Putamen (tissue), 1 donor: ENCODE measurements around the gene CHAD.
"Not testable (repeated sequence)": the region's sequence is repeated elsewhere in the genome, so short reads cannot be mapped to it uniquely, and the experiment has no call there.

Experiments used
- DNase-seq: peaks from one replicate; pipeline ENCODE4 v3.0.0-alpha.2; 2016; ENCODE audit warnings: low spot score

Gene CHAD

DNA sequence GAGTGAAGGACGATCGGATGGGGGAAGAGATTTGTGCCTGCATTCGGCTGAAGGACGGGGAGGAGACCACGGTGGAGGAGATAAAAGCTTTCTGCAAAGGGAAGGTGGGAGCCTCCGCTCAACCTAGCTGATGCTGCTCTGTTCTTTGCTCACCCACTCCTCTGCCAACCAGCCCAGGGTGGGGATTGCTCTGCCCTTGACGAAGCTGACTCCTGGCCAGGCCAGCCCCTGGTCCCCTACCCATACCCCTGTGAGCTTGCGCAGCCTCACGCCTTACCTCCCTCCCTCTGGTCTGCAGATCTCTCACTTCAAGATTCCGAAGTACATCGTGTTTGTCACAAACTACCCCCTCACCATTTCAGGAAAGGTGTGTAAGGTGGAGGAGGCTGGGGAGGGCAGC, 5.2 kb upstream of the CHAD start:
- no peak for DNase-seq

DNA sequence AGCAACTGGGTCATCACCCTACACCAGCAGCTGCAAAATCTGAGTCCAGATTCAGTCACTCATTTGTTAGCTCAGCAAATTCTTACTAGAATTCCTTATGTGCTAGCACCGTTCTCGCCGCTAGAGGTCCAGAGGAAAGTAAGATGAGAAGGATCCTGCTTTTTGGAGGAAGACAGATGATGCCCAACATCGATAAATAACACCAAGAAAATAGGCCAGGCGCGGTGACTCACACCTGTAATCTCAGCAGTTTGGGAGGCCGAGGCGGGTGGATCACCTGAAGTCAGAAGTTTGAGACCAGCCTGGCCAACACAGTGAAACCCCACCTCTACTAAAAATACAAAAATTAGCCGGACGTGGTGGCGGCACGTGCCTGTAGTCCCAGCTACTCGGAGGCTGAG, 4.1 kb upstream of the CHAD start:
- not testable (repeated sequence) for DNase-seq

DNA sequence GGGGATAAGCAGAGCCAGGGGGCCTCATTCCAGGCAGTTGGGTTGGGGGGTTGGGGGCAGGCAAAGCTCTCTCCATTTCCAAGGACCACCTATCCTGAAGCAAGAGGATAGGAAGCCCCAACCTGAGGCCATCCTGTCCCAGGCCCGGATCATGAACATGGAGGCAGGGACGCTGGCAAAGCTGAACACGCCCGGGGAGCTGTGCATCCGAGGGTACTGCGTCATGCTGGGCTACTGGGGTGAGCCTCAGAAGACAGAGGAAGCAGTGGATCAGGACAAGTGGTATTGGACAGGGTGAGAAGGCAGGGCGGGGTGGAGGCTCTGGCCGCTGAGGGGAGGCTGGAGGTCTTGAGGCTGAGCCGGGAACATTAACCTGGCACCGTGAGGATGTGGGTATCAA, 3.6 kb upstream of the CHAD start:
- no peak for DNase-seq

DNA sequence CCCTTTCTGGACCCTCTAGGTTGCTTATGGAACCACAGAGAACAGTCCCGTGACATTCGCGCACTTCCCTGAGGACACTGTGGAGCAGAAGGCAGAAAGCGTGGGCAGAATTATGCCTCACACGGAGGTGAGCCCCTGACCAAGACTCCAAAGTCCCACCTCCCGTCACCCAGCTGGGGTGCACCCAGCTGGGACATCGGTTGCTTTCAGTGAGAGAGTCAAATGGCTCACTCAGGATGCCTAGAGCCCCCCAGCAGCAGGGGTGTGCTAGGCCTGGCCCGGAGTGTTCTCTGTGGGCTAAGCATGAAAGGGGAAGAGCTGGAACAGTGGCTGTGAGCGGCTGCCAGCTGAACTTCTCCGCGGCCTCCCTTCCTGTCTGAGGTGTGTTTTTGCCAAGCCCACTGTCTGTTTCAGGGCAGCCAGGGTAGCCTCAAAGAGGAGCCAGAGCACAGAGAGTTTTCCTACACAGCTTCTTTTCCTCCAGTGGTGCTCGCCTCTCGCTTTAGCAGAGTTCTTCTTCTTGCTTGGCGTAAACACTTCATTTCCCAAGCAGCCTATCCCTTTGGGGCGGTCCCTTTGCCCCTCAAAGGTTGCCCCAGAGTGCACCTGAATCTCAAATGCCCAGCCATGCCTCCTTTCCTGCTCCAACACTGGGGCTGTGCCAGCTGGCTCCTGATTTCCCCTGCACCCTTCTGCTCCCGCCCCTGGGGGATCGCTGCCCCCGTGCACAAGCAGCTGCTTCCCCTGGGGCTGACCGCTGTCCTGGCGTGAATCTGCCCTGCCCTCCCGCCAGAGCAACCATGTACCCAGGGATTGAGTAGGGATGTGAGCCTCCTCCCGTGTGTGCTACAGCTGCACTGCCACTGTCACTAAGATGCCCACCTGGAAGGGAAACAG, 2.6 kb upstream of the CHAD start:
- no peak for DNase-seq

DNA sequence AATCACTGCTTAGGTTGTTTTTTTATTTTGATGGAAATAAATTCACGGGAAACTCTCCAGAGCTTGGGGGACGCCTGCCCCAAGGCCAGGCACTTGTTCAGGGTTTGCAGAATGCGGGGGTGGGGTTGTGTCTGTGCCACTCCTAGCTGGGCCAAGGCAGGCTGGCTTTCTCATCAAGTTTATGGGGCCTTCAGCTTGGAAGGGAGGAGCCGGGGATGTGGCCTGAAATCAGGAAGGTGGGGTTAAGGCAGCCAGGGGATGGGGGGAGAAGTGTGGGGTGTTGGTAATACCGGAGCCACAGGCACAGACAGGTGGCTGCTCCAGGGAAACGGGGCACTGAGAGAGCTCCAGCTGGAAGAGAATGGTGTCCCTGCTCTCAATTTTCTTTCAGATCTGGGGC, 1.7 kb upstream of the CHAD start:
- no peak for DNase-seq

DNA sequence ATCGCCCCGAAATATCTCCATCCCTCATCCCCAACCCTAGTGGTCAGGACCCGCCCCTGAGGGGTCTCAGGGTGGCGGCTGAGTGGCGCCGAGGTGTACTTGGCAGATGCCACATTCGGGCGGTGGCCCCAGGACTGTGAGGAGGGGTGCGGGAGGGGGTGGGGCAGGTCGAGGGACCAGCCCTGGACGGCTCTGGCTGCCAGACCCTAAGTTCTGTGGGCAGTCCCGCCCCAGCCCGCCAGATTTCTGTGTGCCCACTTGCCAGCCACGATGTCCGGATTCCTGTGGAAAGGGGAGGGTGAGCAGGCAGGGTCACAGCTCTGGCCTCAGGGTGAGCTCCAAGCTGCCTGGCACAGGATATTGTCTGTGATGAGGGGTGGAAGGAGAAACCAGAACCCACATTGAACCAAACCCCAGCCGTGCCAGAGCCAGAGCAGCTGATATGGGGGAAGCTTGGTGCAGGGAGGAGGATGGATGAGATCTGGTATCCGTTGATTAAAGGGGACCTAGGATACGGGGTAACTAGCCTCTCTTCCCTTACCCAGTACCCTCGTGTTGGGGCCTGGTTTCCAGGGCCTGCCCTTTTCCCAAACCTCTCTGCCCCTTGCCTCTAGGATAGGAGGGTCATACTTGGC, 1.1 kb upstream of the CHAD start:
- DNase-seq, result no peak

DNA sequence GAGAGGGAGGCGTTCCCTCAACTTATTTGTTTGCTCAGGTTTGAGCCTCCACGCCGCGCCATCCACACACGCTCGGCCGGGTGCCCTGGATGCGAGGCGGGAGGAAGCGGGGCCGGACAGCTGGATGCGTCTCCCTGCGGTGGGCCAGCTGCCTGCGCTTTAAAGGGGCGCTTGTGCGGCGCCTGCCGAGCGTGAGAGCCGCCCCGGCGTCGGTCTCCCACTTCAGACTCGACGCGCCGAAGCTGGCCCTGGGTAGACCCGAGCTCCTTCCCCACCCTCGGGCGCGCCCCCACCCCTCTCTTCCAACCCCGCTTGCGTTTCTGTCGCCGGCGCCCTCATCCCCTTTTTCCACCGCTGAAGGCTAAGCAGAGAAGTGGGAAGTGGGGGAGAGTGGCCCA, 527 bp upstream of the CHAD start:
- DNase-seq, result no peak

DNA sequence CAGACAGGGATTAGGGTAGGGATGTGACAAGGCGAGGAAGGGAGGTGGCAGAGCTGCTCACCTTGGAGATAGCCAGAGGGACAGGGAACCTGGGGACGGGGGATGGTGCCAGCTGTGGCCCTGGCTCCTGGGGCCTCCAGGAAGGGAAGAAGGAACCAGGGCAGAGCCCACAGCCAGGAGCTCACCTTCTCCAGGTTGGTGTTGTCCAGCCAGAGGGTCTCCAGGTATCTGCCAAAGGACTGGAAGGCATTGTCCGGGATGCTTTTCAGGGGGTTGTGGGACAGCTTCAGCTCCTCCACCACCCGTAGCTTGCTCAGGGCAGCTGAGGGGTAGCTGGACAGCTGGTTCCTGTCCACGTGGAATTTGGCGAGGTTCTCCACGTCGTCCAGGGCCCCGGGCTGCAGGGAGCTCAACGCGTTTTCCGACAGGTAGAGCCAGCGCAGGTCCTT, 801 bp downstream of the CHAD start:
- no peak for DNase-seq

DNA sequence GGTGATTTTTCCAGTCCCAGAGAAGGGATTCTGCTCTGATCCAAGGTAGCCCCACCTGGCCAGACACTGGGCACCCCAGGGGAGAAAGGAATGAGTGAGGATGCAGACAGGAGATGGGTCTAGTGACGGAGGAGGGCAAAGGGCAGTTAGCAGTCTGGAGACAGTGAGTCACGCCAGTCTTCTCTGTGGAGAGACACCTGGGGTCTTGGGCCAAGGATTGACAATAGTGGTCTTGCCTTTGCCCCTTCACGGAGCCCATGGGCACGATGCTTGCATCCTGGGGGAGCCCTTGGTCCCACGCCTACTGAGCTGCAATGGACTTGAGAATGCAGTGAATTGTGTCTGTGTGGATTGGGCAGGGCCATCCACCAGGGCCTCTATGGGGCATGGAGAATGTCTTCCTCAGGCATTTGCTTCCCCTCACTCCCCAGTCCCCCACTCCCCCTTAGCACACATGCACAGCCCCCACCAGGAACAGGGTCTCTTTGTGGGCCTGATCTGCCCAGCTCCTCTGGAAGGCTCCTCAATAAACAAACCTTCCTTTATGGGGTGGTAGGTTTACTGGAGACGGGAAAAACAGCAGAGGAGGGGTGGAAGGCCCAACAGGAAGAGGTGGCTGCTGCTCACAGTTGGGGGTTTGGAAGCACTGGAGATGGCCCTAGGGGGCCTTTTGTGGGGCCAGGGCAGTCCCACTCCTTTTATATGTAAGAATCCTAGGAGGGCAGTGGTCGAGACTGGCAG, 1.4 kb downstream of the CHAD start:
- DNase-seq, result no peak

DNA sequence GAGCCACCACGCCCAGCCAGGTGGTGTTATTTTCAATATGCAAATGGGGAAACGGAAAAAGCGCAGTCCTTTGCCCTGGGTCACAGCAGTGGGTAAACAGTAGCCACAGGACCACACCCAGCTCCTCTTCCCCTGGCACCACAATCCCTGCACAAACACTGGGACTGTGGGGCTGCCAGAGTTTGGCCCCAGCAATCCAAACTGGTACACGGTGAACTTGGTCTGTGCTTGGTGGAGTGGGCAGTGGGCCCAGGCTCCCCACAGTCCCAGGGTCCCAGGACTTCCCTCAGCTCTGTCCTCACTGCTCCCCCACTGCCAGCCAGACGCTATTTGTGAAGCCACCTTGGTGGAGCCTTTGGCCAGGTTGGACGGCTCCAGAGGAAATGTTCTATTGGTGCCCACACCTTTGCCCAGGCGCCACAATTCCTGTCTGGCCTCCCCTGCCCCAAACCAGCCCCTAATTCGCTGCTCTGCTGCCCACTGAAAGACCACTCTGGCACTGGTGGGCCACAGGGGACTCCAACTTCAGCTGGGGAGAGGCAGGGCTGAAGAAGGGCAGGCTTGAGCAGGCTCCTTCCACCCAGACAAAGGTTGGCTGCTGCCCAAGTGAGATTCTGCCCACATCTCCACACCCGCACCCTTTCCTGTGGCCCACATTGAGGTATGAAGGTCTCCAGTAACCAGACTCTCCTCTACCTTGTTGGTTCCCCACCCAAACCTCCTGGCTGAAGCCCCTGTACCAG, 2.1 kb downstream of the CHAD start:
- DNase-seq, result no peak

DNA sequence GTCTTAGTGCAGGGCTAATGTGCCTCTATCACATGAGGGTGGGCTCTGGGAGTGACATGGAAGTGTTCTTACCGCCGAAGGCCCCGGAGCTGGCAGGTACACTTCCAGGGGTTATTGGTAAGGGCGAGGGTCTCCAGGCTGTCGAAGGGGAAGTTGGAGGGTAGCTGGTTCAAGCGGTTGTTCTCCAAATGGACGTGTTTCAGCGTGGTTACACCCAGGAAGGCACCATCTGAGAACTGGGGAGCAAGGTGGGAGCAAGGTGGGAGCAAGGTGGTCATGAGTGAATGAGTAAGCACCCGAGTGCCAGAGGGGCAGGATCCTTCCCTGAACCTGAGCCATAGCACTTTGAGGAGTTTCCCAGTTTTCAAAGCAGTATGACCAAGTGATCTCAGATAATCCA, 3.0 kb downstream of the CHAD start:
- DNase-seq, result no peak

DNA sequence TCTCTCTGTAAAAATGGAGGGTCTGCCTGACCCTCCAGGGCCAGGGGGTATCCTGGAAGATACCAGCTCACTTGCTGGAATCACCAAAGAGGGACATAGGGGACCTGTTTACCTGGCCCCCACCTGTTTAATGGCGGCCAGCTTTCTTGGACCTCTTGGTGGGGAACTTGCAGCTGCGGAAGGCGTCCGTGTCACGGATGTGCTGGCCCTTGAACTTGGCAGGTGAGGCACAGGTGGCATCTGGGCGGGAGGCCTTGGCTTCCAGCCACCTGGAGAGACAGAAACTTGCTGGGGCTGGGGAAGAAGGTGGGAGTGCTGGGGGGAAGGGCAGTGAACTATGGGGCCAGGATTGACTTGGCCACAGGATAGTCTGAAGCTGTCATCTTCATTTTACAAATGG, 3.5 kb downstream of the CHAD start:
- DNase-seq, result no peak

DNA sequence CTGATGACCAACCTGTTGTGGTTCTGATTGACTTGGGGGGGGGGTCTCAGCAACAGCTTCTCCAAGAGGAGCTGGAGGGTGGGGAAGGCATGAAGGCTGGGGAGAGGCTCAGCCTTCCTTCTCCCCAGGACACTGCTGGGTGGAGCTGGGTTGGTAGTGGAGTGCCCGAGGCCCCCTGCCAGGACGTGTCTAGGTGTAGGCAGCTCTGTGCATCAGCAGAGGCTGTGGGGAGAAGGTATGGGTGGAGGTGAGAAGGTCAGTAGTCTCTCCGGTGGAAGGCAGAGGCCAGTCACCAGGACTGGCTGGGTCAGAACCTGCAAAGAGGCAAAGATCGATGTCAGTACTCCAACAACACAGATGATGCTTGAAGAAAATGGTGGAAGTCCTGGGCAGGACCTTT, 3.9 kb downstream of the CHAD start:
- DNase-seq, result no peak

DNA sequence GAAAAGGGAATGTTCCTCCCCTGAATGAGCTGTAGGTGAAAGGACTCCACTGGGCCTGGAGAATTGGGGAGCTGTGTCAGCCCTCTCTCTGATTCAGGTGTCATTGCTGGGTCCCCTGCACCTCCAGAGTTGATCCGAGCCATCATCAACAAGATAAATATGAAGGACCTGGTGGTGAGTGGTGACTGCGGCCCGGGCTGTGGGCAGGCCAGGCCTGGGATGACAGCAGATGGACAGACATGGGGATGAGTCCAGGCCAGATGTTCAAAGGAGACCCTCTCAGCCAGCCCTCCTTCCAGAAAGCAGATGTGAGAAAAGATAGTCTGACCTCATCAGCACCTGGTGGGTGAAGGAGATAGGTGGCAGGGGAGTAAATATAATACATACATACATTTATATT, 4.6 kb downstream of the CHAD start:
- no peak for DNase-seq

DNA sequence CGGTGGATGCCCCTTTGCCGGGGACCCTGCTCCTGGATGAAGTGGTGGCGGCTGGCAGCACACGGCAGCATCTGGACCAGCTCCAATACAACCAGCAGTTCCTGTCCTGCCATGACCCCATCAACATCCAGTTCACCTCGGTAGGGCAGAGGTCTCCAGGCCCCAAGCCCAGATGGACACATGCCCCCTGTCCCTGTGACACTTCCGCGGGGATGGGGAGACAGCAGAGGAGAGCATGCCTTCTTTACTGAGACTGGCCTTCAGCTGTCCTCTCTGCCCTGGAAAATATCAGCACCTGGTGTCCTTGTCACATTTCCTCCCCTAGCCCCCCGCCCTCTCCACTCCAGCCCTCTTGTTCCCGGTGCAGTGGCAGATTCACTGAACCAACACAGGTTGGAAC, 6.2 kb downstream of the CHAD start:
- DNase-seq, result no peak

DNA sequence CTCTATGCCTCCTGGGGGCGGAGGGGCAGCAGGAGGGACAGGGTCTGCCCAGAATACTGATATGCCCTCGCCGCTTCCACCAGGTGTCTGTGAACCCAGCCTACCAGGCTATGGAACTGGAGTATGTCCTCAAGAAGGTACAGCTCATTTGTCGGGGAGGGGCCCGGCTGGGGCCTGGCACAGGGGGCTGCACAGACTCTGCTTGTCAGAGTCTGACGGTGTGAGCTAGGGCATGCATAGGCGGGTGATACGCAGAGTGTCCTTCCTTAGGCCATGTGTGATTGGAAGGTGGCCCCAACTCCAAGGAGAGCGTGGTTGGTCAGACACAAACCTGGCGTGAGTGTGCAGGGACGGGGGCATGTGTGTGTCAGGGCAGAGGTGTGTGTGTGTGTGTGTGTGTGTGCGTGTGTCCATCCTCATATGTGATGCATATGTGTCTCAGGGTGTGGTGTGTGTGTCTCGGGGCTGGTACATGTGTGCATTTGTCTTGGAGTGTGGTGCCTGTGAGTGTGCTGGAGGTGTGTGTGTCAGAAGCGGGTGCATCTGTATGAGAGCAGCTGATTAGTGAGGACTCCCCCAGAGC, 7.0 kb downstream of the CHAD start:
- DNase-seq, result no peak

DNA sequence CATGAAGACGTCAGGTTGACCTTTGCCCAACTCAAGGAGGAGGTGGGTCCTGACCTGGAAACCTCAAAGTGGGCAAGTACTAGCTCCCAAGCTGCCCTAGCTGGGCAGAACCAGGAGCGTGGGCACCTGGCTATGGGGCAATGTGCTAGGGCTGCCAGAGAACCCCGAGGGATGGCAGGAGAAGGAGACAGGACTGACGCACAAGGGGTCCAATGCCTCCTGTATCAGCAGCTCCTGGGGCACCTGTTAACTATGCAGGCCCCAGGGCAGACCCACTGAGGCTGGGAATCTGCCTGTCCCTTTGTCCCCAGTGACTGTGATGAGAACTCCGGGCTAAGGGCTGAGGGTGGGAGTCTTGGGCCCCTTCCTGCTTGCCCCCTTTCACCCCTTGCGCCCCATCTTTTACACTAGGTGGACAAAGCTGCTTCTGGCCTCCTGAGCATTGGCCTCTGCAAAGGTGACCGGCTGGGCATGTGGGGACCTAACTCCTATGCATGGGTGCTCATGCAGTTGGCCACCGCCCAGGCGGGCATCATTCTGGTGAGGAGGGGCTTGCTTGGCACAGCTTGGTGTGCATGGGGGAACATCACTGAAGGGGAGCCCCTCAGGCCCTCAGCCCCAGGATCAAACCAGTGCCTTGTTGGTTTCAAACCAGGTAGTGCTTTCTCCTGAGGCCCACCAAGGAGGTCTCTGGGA, 7.7 kb downstream of the CHAD start:
- DNase-seq, result no peak

DNA sequence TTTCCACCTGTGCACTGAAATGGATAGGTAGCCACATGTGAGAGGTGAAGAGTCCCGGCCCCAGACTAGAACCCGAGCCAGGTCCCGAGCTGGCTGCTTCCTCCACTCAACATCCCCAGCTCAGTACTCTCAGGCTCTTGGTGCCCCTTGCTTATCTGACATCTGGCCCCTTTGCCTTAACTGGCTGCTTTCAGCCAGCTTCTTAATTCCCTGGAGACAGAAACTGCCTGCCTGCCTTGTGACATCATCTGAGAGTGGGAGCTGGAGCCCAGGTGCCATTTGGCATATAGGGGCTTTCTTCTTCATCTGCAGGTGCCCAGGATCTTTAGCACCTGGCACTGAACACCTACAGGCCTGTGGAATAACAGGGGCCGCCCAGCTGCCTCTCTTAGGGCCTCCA, 8.9 kb downstream of the CHAD start:
- DNase-seq, result no peak

DNA sequence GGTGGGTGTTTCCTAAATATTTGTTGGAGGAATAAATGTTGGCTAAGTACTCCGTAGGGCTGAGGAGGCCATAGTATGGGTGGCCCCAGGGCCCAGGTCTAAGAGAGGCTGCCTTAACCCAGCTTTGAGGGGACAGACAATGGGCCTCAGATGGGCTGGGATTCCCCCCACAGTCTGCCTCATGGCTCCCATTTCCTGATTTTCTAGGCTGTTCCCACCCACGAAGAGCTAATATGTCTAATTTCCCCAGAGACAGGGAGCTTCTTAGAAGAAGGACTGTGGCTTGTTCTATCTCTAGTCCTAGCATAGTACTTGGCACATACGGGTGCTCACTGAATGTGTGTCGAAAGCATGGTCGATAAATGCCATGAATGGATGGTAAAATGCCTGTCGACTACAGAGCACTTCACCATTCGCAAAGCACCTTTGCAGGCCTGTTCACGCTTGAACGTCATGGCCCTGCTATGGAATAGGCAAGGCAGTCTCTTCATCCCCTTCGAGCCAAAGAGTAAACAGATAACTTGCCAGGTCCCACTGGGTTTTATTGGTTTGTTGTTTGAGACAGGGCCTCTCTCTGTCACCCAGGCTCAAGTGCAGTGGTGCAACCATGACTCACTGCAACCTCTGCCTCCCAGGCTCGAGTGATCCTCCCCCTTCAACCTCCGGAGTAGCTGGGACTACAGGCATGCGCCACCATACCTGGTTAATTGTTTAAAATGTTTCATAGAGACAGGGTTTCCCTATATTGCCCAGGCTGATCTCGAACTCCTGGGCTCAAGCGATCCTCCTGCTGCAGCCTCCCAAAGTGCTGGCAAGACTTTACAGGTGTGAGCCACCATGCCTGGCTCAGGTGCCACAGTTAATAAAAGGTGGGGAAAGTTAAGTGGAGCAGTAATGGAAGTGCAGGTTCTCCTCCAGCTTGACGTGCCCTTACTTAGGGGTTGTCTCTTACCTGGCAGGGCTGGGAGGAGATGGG, 9.7 kb downstream of the CHAD start:
- DNase-seq, result no peak

DNA sequence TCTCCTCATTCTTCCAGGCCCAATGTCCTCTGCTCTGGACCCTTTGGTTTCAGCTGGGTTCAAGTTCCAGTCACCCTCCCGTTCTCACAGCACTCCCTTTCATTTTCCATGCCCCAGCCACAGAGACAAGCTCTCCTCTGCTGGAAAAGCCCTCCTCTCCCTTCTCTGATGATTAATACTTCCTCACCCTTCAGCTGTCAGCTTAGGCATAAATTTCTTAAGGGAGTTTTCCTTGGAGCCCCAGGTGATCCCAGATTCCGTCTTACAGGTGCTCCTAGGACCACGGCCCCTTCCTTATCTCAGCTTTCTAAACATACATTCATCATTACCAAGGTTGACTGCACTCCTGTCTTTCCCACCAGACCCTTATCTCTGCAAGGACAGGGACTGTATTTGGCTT, 10.4 kb downstream of the CHAD start:
- DNase-seq, result no peak
